NCI-H1092 (cell line): ENCODE data around the gene SLC25A48.

Source experiments
- DNase-seq: peaks from one replicate; lab custom pipeline; 2025; lab: John Stamatoyannopoulos, UW

SLC25A48 gene

DNA sequence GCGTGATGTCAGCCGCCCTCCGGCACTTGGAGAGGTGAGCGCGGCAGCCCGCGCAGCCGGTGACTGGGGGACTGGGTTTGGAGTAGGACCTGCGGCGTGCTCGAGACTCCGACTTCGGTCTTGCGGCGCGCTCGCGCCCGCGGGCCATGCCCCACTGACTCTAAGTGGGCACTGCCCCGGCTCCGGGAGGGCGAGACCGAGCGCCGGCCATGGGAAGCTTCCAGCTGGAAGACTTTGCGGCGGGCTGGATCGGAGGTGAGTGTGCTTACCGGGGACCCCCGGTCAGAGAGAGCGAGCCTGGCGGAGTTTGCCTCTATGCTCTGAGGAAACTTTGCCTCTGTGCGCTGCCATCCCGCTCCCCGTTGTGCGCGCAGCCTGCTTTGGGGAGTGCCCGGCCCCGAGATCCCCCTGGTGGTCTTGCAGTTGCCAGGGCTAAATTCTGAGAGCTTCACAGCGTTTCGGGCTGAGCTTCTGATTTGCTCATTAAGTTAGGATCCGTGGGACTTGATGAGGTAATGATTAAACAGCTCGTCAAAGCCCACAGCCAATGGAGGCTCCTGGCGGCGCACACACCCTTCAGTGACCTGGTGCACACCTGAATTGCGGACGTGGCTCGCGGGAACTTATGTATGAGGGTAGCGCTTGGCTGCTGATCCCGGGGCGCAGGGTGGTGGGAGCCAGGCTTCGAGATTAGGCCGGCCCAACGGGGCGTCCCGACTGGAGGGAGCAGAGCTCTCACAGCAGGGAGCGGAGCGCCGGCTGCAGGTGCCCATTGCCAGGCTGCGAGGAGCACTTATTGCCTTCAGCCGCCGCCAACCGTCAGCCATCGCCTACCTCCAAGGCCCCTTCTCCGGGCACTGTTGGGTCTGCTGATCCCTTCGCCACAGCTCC lies at the start of gene SLC25A48:
TSS of gene SLC25A48 (plus strand) at position 25 of the 891 bp plus-strand sequence. CDS start at position 210, 185 bp downstream.
- peak; percentile 26 for DNase-seq

- DNase-seq = no peak
These were observed 33.8 kb upstream of the SLC25A48 start for GRCh38 chr5:135800656-135801055.

GRCh38 chr5:135810188-135810943 lies 24.1 kb upstream of the SLC25A48 start:
- DNase-seq = peak; percentile 16

- DNase-seq = no peak
These were observed 23.5 kb upstream of the SLC25A48 start for GRCh38 chr5:135811007-135811406.

GRCh38 chr5:135813758-135814157 lies 20.7 kb upstream of the SLC25A48 start:
- no peak for DNase-seq

- DNase-seq = no peak
These were observed 20.1 kb upstream of the SLC25A48 start for GRCh38 chr5:135814316-135814715.

DNA sequence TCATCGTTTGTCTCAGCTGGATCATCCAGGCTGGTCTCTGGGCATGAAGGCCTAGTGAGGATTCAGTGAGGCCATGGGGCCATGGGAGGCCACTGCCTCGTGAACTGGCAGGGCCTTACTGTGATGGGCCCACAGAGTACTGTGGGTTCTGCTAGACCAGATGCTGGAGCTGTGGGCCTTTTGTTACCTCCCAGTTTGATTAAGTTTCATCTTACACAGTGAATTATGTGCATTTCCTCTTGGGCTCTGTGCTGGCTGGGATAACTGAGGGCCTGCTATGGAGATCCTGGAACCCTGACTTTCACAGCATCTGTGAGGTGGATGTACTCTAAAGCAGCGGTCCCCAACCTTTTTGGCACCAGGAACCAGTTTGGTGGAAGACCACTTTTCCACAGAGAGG lies 19.7 kb upstream of the SLC25A48 start:
- DNase-seq = no peak

DNA sequence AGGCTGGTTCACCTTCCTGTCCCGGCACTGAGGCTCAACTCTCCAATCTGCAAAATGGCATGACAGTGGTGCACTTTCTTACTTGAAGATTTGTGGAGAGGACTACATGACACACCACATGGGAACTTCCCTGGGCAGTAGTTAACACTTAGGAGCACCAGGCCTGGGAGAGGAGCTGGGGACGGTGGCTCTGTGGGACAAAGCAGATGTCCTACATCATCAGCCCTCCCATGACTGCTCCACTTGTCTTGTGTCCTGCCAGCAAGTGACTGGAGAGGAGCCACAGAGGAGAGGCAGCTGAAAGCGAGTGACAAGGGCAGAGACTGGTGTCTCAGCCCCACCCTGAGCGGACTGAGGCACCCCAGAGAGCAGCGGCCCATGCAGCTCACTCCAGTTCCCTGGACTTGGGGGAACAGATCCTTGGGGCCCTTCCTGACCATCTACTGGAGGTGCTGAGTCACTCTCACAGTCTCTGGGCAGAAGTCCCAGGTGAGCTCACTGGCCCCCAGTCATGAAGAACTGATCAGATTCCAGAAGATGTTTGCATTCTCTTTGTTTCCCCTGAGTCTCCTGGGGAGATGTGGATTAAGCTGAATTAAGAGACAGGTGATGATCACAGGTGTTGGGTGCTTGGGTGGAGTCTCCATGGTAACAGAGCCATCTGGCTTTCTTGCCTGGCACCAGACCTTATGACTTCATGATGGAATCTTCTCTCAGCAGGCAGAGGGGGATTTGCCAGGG lies 13.2 kb upstream of the SLC25A48 start:
- peak; percentile 37 for DNase-seq

GRCh38 chr5:135821802-135822201 lies 12.7 kb upstream of the SLC25A48 start:
- peak; percentile 37 for DNase-seq

GRCh38 chr5:135822286-135822685 lies 12.2 kb upstream of the SLC25A48 start:
- no peak for DNase-seq

DNA sequence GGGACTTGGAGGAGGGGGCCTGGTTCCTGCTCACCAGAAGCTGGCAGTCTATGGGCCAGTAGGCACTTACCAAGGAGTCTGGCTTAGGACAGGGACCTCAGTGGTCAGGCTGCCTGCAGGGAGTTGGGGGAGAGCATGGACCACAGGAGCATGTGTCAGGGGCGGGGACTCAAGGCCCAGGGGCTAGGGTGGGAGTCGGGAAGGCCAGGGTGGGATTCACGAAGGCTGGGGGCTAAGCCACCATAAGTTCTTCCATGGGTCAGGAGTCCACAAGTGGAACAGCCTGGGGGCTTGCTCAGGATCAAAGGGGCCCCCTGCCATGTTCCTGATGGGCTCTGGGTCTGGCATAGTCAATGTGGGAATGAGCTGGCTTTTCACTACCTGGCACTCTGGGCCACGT lies 11.5 kb upstream of the SLC25A48 start:
- no peak for DNase-seq

GRCh38 chr5:135823881-135824280 lies 10.6 kb upstream of the SLC25A48 start:
- no peak for DNase-seq

- DNase-seq = no peak
These were observed 9.9 kb upstream of the SLC25A48 start for GRCh38 chr5:135824541-135825041.

GRCh38 chr5:135825373-135826220 lies 8.9 kb upstream of the SLC25A48 start:
- DNase-seq = no peak

GRCh38 chr5:135826221-135826525 lies 8.3 kb upstream of the SLC25A48 start:
- DNase-seq = no peak

DNA sequence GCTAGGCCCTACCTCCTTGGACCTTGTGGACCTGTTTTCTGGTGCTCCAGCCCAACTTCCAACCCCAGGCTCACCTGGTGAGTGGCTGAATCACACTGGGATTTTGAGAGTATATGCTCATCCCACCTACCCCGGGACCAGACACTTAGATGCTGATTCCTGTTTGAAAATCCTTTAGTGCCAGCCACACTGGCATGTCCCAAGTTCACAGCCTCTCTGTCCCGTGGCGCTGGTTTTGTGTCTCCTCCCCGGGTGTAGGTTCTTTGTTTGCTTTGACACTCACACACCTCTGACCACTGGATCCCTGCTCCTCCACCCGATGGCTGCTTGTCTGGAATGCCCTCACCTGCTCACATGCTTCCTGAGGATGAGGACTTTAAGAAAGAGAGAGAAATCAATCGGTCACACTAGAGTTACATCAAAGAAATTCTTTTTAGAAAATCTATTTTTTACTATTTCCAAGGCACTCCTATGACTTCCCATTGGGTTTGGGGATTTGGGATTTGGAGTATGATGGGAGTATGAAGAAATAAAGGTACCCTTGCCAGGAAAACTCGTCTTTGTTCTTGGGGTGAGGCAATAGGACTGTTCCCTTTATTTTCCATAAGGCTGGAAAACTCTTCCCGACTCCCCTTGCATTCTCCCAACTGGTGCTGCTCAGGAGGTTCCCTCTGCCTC lies 7.3 kb upstream of the SLC25A48 start:
- no peak for DNase-seq

GRCh38 chr5:135827965-135828781 lies 6.3 kb upstream of the SLC25A48 start:
- DNase-seq = no peak

DNA sequence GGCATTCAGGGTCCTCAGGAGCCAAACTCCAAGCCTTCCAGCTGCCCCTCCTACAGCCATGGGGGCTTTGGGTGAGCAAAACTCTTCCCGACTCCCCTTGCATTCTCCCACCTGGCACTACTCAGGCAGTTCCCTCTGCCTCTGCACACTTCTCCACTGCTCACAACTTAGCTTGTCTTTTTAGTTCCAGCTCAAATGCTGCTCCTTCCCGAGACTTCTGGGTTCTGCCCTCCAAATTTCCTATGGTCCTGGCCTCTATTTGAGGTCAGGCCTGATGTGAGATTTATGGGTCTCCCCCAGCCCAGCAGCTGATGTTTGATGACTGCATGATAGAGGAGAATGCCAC lies 5.7 kb upstream of the SLC25A48 start:
- no peak for DNase-seq

DNA sequence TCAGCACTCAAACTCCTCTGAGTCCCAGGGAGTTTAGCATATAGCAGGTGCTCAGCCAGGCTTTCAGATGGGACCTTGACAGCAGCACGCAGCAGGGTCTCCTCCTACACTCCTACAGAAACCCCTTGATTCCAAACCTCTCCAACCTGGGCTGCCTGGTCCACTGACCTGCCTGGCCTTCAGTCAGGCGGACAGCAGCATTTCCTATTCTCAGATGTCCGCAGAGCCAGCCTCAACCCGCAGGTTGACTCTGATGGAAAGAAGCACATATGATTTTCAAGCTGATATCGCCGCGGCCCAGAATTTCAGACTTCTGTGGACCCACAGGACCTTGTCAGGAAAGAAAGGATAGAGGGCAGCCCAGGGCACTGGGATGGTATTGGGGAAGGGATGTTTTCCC lies 5.3 kb upstream of the SLC25A48 start:
- no peak for DNase-seq
